ENCODE measurements around the gene NIN.
A peak's percentile ranks its signal among the peaks of the same experiment; 100 is the strongest.

NIN gene

DNA sequence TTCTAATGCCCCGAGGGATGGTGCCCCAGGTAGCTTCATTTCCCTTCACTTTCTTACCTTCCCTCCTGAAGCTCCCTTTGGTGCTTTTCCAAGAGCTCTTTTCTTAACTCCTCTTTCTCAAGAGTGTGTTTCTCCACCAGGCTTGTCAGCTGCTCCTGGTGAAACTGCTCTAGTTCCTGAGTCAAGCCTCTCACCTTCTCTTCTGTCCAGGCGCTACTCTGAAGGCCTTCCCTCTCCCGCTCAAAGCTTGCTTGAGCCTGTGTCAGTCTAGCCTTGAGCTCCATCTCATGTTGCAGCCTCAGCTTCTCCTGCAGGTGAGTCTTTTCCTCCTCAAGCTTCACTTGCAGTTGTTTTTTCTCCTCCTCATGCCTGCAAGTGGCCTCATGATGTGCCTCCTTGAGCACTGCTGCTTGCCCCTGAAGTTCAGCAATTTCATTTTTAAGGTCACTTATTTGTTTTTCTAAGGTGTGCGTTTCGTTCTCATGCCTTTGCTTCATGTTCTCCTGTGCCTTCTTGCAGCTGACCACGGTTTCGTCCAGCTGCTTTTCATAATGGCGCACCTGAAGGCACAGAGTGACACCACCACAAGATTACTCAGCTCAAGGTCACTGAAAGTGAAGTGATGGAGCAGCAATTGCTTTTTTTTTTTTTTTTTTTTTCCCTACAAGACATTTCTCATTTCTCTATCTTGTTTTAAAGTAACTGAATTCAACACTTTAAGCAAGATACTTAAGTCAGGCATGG lies 71.0 kb downstream of the NIN start:
- DNase-seq (ENCODE audit: low spot score), result no peak

DNA sequence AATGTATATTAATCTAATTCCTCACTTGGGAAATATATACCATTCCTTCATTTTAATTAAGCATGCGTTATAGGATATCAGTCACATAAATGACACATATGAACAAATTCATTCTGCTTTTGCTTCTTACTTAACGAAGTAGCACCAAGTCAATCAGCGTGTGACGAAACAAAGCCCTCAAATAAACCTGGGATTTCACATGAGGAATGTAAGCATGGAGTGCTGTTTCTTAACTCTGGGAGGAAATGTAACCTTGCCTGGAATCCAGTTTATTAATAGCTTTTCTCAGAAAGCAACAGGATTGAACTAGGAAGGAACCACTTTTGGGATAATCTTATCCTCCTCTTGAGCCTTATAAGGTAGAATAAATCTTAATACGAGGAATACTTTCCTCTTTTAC lies 72.0 kb downstream of the NIN start:
- no peak for DNase-seq (ENCODE audit: low spot score)

DNA sequence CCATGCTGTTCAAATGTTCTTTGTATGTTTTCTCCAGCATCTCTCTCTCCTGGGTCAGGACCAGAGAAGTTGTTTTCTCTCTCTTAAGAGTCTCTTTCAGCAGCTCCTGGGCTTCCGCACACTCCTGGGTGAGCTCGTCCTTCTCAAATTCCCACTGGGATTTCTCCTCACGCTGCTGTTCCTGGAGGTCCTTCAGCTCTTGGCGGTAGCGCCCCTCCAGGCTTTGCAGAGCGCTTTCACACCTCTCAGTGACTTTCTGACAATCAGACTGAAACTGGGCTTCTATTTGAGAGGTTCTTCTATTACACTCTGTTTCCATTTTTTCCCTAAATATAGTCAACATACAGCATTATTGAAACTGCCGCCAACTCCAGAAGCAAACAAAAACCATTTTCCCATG lies 72.7 kb downstream of the NIN start:
- no peak for DNase-seq (ENCODE audit: low spot score)

DNA sequence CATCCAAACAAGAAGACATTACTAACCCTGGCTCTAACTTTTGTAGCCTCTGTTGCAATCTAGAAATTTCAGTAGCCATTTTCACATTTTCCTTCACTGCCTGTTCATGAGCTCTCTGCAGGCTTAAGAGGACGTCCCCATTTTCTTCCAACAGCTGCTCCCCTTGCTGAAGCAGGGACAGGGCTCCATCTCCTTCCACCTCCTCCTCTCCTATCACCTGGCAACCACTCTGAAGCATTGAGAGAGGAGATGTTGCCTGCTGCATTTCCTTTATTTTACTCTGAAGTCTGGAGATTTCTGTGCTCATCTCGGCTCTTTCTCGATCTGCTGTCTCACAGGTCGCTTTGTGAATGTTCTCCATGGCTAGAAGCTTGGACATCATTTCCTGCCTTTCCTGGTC lies 73.3 kb downstream of the NIN start:
- DNase-seq (ENCODE audit: low spot score), result no peak

DNA sequence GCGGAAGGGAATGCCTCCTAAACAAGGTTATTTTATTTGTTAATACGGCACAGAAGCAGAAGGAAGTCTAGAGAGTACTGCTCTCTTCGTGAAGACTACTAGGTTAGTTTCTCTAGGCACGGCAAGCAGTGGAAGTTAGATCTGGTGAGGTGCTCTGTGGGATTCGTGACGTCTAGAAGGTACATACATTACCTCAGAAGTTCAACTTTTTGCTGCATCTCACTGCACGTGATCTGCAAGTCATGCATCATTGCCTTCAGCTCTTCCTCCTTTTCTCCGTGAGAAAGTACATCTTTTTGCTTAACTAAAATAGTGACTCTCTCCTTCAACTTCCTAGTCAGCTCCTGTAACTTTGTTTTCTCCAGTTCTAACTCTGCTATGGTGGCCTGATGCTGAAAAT lies 74.7 kb downstream of the NIN start:
- no peak for DNase-seq (ENCODE audit: low spot score)

DNA sequence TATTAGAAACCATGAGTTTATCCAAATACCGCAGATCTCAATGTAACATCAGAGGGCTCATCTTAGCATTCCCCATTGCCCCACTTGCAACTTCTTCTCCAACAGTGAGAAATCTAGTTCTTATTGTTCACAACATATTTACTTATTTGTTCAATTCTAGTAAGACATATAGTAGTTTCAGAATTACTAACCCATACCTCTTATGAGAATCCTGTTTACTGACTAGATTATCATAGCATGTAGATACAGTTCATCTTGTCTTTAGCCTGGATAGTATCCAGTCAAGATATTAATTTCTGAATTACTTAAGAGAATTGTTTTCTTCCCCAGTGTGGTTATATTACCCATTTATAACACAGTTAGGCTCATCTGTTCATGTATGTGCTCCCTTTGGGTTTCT lies 80.6 kb downstream of the NIN start:
- DNase-seq (ENCODE audit: low spot score), result peak; percentile 18

DNA sequence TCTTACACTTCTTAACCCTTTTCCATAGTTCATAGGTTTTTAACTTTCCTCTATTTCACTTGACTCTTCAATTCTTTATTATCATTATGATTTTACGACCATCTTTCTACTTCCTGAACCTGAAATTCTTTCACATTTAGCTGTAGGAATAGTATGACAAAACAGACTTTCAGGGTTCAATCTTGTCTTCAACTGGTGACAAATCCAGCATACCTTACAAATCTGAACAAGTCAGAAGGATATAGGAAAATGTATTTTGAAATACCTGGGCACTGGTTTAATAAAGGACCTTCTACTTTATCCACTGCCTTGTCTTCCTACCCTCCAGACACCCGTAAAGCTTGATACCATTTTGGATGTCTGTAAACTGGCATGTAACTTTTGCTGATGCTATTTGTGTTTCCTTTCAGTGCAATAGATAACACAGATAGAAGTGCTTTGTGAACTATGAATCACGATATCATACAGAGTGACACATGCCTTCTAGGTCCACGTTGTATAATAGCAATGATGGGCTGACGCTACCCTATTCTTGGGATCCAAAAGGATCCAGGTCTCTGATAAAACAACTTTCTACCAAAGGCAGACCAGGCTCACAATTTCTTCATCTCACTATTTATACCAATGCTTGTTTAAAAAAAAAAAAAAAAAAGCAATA lies 85.4 kb downstream of the NIN start:
- no peak for DNase-seq (ENCODE audit: low spot score)

DNA sequence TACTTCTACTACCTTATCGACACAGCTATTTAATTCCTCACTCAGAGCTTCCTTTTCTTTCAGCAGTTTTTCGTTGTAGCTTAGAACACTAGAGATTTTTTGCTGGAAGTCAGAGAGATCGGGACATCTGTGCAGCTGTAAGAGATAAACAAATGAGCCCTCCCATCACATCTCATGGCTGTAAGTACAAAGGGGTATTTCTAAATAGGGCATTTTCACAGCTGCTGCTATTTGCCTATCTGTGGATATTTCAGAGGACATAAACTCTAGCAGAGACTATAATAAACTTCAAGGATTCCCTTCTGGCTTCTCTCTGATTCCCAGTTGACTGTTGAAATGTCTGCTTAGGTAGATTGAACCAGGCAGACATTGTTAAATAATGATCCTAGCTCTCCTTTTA lies 86.7 kb downstream of the NIN start:
- no peak for DNase-seq (ENCODE audit: low spot score)

DNA sequence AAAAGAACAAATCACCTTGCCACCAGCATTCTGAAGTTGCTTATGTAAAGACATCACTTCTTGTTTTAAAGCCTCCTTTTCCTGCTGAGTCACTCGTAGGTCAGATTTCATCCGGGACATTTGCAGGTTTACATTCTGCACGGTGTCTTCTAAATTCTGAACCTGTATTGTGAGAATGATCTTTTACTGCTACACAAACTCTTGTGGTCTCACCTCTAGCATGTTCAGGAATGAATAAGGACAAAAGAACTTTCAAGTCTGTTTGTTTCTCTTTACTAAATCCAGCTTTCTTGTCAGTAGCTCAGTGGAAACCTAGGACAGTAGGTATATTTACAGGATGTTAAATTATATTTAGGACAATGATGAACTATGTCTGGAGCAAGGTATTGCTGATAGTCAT lies 89.4 kb downstream of the NIN start:
- DNase-seq (ENCODE audit: low spot score), result peak; percentile 80

DNA sequence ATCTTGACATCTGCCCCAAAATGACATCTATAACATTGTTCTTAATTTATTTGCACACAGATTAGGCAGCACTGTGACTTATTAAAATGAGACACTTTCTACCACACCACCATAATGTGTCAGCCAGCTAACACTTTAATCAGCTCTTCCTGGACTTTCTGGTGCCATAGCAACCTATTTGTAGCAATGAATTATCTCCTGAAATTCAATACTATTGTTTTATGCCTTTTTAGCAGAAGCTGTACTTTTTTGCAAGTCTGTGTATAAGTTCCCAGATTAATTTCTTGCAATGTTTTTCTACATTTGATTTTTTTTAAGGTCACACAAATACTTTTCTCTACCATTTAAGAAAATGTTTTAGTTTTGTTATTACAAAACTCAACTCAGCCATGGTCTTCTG lies 90.1 kb downstream of the NIN start:
- DNase-seq (ENCODE audit: low spot score), result peak; percentile 33

DNA sequence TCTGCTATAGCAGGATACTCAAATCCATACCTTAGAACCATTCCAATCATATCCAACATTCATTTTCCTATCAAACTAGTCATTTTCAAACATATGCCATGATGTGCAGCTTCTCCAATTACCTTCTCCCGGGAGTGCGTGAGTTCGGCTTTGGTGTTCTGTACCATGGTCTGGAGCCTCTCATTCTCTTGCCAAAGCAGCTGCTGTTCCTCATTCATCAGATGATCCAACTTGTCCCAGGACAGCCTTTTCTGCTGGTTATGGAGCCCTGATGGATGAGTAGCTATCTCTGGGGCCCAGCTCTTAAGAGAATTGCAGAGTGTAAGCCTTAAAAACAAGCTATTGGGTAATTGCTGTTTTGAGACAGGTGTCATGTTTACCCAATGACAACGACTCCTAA lies 91.8 kb downstream of the NIN start:
- DNase-seq (ENCODE audit: low spot score), result peak; percentile 4

DNA sequence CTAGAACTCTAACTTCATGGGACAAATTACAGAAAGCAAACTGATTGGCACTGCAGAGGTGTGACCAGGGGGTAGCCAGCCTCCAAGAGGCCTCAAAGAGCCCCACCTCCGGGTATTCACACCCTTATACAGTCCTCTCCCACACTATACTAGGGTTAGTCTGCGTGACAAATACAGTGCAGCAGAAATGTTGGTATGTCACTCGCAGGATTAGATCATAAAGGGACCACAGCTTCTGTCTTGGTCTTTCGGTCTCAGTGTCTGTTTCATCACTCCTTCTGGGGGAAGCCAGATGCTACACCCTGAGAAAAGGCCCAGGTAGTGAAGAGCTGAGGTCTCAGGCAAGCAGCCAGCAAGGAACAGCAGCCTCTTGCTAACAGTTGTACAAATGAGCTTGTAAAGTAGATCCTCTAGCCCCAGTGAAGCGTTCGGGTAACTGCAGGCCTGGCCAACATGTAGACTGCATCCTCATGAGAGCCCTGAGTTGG lies 94.0 kb downstream of the NIN start:
- DNase-seq (ENCODE audit: low spot score), result peak; percentile 92

DNA sequence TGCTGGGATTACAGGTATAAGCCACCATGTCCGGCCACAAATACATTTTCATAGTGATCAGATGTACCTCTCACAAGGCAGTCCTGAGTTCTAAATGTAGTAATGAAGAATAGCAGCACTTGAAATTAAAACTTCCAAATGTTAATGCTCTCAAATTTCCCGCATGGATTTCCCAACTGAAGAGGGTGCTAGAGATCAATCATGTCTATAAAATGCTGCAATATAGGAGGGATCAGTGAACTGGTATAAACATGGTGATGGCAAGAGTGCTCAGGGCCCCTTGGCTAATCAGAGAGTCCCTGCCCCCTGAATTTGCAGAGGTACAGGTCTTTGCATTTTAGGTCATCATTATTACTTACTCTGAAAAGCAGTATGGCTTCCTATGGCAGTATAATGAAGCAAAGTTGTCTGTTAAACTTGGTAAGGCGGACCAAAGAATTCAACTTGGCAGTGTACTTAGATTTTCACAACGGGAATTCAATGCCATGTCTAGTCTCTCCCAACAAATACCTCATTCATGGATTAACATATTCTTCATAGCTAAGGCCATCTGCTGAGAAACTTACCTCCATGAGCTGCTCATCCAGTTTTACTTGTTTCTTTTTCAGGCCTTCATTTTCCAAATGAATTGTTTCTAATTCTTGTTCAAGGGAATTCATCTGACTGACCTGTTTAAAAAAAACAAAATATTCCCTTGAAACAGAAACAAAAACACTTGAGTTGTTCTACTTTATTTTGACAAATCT lies 95.8 kb downstream of the NIN start:
- no peak for DNase-seq (ENCODE audit: low spot score)

DNA sequence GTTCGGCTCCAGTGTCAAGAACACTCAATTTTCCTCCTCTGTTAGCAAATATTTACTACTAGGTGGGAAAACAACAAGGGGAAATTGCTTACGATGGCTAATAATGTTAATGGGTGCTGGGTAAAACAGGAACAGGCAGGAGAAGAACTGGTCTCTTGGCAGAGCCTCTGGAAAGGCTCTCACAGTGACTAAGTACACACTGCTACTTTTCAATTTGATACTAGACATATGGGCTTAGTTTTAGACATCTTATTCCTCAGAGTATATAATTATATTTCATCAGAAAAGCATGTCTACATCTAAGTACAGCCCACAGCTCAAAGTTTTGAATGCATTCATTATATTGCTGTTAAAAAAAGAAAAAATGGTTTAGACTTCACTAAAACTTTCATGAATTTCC lies 97.5 kb downstream of the NIN start:
- no peak for DNase-seq (ENCODE audit: low spot score)

DNA sequence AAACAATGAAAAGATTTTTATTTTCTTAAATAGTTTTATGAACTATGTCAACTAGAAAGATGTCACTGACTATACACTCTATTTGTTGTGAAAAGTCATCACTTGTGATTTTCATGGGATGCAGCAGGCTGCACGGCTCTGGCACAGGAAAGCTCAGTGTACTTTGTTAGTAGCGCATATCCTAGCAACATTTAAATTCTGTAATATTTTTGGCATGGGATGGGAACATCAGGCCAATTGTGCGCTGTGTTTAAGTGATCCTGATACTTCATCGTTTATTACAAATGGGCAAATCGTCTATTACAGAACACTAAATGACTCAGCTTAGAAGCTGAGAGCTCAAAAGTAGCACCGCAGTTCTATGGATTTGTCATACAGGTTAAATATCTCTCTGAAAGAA lies 102.1 kb downstream of the NIN start:
- DNase-seq (ENCODE audit: low spot score), result no peak

DNA sequence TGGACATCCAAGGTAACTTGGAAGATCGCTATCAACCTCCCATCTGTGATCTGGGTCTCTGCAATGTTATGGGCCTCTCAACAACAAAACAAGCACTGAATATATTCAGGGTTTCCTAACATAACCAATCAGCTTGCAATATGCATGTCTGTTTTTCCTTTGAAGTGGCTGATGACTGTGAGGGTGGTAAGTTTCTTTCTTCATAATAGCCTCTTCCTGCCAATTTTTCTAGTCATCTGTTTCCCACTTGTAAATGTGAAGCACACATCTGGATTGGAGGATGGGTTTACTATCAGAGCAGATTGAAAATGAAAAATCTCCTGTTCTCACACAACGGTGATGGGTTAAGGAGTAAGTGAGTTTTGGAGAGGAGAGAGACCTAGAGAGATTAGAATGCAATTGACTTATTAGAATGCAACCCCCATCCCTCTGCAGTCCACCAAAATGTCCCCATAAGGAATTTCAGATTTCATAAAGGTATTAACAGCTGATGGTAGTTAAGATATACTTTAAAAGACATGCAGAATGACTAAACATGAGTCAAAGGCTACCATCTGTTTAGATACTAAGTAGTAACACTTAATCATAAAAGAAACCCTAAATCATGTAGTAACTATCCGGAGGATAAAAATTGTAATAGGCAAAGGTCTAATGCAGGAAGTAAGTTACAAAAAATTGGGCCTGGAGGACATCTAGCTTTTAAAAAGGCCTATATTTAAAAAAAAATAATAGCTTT lies 104.4 kb downstream of the NIN start:
- peak; percentile 89 for DNase-seq (ENCODE audit: low spot score)

DNA sequence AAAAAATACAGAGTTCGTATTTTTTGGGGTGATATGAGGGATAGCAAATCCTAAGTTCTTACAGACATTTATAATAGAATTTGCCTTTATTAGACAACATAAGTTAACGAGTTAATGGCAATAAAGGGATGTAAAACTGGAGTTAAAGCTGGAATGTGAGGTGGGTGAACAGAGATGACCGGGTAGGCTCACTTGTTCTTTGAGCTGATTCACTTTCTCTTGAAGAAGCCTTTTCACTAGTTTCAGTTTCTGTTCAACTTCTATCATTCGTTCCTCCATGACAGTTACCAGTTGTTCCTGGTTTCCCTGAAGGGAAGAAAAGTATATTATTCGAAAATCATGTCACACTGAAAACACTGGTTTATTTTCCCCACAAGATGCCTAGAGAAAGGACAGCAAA lies 105.2 kb downstream of the NIN start:
- DNase-seq (ENCODE audit: low spot score), result peak; percentile 40

DNA sequence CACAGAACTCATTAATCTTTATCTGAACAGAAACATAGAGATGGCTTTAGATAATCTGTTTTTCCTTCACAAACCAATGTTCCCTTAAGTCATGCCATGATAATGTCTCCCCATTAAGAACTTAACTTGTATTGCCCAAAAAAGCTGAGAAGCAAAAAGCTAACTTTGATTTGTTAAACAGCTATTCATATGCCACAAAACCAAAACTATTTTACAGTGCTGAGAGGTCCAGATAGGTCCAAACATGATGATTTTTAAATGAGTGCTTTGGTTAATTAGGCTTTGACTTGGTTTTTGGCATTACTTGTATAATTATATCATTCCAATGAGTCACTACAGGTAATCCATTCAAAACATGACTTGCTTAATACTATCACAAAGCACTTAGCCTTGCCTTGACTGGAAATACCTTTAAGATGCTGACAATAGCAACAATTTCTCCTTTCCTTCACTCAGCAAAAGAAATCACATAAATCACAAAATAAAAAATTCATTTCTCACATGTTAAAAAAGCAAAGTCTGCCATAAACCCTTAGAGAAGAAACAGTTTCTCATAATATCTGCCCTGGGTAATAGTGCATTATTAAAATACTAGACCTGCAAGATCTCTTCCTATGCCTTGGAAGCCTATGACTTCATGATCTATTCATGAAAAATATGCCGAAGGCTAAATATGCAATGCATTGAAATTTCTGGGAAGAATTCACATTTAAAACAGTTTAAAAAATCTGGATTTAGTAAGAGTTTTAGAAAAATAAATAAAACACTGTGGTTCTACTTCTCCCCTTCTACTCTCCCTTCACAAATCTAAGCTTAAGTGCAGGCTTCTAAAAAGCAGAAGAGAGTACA lies 110.8 kb downstream of the NIN start:
- DNase-seq (ENCODE audit: low spot score), result no peak

DNA sequence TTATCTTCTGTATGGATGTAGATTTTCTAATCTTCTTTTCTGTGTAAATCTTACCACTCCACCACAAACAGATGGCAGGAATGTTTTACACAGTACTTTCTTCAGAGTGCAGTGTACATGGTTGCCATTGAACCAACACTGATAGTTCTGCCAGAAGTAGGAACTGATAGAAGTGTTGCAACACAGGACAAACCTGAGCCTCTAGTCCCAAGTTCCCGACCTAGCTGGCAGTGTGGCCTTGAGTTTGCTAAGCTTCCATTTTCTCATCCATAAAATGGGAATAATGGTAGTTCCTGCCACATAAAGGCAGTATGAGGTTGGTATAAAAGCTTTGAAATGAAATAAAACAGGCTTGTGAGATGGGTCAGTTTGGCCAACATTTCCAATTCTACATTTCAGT lies 112.0 kb downstream of the NIN start:
- no peak for DNase-seq (ENCODE audit: low spot score)

DNA sequence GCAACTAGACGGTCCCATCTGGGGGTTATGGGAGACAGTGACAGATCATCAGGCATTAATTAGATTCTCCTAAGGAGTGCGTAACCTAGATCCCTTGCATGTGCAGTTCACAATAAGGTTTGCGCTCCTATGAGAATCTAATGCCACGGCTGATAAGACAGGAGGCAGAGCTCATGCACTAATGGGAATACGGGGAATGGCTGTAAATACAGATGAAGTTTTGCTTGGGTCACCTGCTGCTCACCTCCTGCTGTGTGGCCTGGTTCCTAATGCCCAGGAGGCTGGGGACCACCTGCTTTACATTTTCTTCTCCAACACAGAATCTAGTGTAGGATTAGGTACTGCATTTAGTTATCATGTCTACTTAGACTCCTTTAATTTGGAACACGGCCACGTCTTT lies 113.2 kb downstream of the NIN start:
- no peak for DNase-seq (ENCODE audit: low spot score)

DNA sequence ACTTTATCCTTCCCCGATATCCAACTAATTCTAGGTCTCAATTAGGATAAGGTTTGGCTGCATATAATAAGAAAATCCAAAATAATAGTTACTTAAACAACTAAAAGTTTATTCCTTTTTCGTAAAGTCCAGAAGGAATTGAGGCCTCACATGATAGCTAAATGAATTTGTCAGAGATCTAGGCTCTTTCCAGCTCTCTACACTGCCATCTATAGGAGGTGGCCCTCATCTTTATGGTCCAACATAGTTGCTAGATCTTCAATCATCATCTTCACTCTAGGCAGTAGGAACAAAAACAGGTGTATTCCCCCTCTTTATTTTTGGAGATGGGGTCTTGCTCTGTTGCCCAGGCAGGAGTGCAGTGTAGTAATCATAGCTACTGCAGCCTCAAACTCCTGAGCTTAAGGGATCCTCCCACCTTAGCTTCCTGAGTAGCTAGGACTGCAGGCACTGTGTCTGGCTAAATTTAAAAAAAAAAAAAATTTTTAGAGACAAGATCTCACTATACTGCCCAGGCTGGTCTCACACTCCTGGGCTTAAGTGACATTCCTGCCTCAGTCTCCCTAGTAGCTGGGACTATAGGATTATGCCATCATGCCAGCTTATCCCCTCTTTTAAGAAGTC lies 116.4 kb downstream of the NIN start:
- peak; percentile 36 for DNase-seq (ENCODE audit: low spot score)

Measured in activated CD4-positive, alpha-beta T cell treated with anti-CD3 and anti-CD28 coated beads, Interleukin-2, Interleukin-4, amounts not matched to agents 100 ng/mL and 50 ng/mL, durations not matched to agents 16 hours and 8 hours (primary cell).